ENCODE results near the gene PIP4P1.
"Not testable (repeated sequence)": the region's sequence is repeated elsewhere in the genome, so short reads cannot be mapped to it uniquely, and the experiment has no call there.

PIP4P1 gene

DNA sequence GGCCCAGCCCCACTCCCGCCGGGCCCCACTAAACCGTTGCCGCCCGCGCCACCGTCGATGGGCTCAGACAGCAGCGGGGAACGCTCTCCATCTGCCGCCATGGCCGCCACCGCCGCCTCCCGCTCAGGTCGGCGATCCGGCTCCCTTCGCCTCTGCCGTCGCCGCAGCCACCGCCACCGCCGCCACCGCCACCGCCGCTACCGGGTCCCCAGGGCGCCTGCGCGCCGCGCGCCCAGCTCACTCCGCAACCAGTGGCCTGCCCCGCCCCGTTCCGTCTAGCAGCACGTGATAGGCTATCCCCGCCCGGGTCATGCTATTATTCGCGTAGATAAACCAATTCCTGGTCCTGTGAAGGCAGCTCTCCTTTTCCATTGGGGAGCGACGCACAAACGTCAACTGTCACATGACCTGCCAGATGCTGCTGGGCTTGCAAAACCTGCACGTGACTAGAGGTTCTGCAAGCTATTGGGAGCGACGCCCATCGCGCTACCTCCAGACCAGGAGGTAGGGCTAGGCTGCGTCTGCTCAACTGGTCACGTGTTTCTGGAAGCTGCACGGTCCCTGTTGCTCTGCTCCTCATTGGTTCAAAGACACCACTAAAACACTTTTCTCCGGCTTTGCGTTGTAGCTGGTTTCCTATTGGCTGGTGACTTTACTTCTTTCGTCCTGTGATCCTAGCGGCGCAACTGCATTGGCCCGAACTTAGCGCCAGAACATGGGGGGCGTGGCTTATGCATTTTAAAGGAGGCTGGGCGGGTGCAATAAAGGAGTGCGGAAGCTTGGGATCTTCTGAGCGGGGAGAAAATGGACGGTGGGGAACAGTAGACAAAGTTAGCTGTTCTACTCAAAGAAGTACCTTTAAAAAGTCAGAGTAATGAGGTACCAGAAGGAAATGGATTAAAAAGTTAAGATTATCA, at the start of gene PIP4P1:
PIP4P1 (minus strand) TSS at position 210 of the 917 bp plus-strand sequence; CDS start at position 101, 109 bp downstream.
- peak; percentile 99 for DNase-seq

GRCh38 chr14:20508367-20508766, 47.1 kb upstream of the PIP4P1 start:
- DNase-seq, result no peak

DNA sequence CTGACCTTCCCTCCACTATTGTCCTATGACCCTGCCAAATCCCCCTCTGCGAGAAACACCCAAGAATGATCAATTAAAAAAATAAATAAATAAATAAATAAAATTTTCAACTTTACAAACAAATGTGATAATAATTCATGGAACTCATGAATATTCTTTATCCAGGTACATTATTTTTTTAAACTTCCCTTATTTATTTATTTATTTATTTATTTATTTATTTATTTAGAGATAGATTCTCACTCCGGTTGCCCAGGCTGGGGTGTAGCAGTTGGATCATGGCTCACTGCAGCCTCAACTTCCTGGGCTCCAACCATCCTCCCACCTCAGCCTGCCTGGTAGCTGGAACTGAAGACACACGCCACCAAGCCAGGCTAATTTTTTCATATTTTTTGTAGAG, 46.3 kb upstream of the PIP4P1 start:
- DNase-seq, result not testable (repeated sequence)

GRCh38 chr14:20506752-20507151, 45.5 kb upstream of the PIP4P1 start:
- DNase-seq, result not testable (repeated sequence)

DNA sequence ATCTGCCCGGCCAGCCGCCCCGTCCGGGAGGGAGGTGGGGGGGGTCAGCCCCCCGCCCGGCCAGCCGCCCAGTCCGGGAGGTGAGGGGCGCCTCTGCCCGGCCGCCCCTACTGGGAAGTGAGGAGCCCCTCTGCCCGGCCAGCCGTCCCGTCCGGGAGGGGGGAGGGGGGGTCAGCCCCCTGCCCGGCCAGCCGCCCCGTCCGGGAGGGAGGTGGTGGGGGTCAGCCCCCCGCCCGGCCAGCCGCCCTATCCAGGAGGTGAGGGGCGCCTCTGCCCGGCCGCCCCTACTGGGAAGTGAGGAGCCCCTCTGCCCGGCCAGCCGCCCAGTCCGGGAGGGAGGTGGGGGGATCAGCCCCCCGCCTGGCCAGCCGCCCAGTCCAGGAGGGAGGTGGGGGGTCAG, 45.0 kb upstream of the PIP4P1 start:
- DNase-seq, result not testable (repeated sequence)

GRCh38 chr14:20503898-20504297, 42.7 kb upstream of the PIP4P1 start:
- no peak for DNase-seq

GRCh38 chr14:20501346-20501745, 40.1 kb upstream of the PIP4P1 start:
- DNase-seq, result no peak

DNA sequence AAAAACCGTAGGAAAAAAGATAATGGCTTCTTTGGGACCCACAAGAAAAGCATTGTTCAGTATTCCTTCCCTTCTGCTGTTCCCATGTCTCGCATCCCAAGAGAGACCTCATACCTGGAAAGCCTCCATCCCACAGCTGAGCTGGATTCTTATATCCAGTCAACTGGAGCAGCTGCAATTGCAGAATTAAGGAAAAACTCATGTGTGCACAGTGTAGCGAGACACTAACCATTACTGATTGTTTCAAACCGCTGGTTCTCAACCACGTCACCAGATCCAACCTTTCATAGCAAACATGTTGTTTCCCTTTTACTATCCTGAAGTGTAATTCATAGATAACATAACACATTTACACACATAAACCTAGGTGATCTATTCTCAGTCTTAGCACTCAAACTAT, 38.6 kb upstream of the PIP4P1 start:
- DNase-seq, result no peak

- DNase-seq, result no peak
Measured at GRCh38 chr14:20499108-20499507, 37.9 kb upstream of the PIP4P1 start.

- DNase-seq, result no peak
Measured at GRCh38 chr14:20498622-20499021, 37.4 kb upstream of the PIP4P1 start.

DNA sequence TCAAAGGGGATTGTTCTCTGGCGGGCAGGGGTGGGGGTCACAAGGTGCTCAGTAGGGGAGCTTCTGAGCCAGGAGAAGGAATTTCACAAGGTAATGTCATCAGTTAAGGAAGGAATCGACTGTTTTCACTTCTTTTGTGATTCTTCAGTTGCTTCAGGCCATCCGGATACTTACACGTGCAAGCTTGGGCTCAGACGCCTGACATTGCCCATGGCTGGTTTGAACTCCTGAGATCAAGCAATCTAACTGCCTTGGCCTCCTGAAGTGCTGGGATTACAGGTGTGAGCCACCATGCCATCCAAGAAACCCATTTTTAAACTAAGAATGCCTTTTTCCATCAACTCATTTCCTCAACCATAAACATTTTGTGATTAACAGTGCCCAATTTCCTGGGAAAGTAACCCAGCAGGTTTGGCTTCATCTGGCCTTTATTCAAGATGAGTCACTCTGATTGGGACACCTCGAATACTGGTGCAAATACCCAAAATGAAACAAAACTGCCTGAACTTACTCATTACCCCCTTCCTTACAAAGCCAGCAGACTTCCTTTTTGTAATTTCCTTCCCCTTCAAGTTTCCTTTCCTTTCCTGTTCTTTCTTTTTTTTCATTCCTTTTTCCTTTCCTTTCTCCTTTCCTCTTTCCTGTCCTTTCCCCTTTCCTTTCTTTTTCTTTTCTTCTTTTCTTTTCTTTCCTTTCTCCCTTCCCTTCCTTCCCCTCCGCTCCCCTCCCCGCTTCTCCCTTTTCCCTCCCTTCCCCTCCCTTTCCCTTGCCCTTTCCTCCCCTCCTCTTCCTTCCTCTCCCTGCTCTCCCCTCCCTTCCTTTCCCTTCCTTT, 33.9 kb upstream of the PIP4P1 start:
- DNase-seq, result no peak

GRCh38 chr14:20493634-20494033, 32.4 kb upstream of the PIP4P1 start:
- no peak for DNase-seq

DNA sequence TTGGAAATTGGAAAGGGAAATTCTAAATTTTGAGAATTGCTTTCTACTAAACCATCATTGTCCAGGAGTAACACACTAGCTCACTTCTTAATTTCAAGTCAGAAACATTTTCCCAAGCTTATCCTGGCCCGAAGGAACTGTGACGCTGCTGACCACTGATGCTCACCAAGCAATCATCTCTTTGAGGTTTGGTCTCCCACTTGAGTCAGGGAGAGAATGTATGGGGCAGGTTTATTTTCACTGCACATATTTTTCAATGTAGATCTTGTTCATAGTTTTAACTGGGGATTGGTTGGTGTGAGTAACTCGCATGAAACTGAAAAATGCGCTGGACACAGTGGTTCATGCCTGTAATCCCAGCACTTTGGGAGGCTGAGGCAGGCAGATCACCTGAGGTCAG, 31.3 kb upstream of the PIP4P1 start:
- no peak for DNase-seq

DNA sequence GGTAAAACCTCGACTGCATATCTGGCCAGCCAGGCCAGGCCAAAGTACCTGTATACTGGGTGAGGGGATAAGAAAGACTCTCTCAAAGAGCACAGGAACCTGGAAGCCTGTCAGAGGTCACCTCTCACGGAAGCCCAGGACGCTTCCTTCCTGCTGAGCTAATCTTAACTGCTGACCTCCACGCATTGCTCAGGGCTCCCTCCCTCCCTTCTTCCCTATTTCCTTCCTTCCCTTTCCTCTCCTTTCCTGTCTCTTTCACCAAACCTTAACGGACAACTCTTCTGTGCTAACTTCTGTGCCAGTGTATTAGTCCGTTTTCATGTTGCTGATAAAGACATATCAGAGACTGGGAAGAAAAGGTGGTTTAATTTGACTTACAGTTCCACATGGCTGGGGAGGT, 29.3 kb upstream of the PIP4P1 start:
- DNase-seq, result no peak

DNA sequence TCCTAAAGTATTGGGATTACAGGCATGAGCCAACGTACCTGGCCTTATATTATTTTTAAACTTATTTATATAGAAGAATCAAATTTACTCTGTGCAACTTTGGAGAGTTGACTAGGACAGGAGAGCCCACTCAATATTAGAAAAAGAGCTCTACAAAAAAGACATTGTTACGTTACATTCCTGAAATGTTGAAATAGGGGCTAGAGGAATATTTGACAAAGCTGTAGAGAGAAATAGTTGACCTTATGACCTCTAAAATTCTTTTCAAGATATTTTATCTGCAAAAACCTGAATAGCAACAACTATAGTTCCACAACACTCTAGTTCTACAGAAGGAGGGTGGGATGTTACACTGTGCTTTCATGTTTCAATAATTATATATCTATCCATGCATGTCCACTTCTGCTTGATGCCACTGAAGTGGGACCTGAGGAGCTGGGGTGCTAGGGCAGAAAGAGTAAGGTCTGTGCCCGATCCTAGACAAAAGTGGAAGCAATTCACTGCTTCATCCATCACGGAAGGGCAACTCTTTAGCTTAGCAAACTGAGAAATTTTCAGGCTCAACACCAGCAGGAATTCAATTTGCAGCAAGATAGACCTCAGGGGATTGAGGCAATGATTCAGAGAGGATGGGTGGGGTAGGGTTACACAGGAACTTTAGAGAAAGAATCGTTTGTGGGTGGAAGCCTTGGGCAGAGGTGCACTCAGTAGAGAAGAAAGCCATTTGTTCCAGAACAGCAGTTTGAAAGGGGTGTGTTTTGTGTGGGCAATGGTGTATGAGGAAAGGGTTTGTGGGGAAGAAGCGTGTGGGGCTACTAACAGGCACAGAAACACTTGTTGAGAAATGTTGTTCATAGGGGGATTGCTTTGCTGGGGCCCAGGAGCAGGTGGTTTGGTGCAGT, 28.1 kb upstream of the PIP4P1 start:
- no peak for DNase-seq

DNA sequence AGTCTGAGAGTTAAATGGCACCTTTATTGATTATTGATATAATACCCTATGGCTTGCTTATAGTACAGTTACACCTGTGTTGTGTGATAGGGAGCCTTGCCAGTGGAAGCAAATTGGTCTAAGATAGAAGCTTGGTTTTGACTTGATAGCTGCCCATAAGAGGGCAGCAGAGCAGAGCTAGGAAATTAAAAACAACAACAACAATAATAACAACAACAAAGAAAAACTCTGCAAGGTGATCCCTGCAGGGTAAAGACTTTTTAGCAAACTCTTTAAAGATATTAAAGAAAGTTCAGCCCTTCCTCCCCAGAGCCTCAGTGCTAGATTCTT, 26.1 kb upstream of the PIP4P1 start:
- DNase-seq, result no peak

DNA sequence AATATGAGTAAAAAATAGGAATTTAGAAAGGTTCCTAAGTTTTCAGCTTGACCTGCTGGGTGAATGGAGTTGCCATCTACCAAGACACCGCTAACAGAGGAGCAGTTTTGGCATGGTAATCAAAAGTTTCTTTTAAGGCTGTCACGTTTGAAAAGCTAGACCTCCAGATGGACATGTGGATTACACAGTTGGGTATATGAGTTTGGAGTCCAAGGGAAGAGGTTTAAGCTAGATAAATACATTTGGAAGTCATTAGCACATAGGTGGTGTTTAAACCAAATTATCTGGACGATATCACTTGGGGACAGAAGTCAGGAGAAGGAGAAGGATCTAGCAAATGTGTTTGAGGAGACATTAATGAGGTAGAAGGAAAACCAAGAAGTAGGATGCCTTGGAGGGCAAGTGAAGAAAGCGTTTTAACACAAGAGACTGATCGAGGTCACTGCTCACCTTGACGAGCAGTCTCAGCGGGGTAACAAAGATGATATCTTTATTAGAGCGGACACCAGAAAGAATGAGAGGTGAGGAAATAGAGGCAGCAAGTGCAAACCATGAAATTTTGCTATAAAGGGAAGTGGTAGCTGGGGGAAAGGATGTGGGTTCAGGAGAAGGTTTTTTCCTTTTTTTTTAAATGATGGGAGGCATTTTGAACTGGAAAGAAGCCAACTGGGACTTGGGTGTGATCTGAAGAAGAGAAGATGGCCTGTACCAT, 25.6 kb upstream of the PIP4P1 start:
- no peak for DNase-seq

DNA sequence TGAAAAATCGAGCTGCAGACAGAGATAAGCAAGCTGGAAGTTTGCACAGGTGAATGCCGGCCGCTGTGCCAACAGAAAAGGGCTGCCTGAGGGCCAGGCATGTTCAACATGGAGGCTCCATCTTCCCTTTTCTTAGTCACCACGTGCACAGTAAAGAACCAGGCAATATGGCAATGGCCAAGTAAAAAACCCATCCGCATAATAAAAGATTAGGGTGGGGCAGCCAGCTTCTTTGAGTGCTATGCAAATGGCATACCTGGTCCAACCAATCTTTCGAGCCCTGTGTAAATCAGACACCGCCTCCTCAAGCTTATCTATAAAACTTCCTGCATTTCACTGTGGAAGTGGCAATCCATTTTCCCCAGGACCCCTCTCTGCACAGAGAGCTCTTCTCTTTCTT, 24.7 kb upstream of the PIP4P1 start:
- no peak for DNase-seq

DNA sequence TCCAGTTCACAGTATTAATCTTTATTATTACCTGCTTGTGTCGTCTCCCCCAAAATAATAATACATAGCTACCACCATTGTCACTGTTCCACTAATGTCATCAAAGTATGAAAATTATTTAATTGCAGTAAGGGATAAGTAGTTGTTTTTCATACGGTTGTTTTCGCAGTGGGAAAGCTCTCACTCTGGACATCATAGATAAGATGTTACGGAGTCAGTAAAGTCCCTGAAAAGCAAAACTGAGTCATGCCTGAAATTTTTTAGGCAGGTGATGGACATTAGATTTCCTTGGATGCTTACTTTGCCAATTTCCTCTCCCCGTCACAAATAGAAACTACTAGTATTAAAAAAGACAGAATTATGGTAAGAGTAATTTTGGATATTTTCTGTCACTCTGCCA, 21.1 kb upstream of the PIP4P1 start:
- DNase-seq, result no peak

DNA sequence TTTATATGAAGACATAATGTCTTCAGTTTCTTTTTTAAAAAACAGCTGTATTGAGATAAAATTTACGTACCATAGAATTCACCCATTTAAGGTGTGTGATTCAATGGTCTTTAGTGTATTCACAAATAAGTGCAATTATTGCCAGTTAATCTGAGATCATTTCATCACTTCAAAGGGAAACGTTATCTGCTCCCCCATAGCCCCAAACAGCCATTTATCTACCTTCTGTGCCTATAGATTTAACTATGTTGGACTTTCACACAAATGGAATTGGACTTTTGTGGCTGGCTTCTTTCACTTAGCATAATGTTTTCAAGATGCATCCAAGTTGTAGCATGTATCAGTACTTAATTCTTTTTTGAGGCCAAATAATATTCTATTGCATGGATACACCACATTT, 17.7 kb upstream of the PIP4P1 start:
- DNase-seq, result no peak

GRCh38 chr14:20477211-20477876, 16.1 kb upstream of the PIP4P1 start:
- DNase-seq, result no peak

DNA sequence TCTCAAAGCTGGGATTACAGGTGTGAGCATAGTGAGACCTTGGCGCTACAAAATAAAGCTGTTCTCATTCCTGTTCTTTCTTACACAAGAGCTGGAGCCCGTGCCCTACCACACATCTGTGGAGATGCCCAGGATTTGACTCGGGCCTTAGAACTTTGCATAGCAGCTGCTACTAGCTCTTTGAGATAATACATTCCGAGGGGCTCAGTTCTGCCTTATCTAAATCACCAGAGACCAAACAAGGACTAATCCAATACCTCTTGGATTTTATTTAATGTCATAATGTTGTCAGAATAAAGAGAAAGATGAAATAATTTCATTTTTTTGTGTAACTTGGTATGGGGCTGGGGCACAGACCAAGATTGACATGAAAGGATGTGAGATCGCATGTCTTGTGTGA, 15.5 kb upstream of the PIP4P1 start:
- DNase-seq, result no peak

Measured in NCI-H526 treated with DMSO at 0.1 percent for 48 hours (cell line).